CD8-positive, alpha-beta memory T cell (primary cell): ENCODE data around the gene MCF2L2. TPM values are rescaled to one million over a fixed set of nuclear protein-coding genes. Genes with fewer than 3 reads are reported as not detected.
"Not testable (repeated sequence)": the region's sequence is repeated elsewhere in the genome, so short reads cannot be mapped to it uniquely, and the experiment has no call there.

Source experiments
- CTCF ChIA-PET: fragments of 350-600 bp; sonication (Branson Sonifier 250); formaldehyde crosslinking; loops from one replicate; lab custom pipeline; 2021; ENCODE audit warnings: antibody characterized with exemption; lab: Charles Lee
- POLR2A ChIA-PET: fragments of 350-600 bp; sonication (Branson Sonifier 250); formaldehyde crosslinking; loops from one replicate; lab custom pipeline; 2021; ENCODE audit warnings: antibody characterized with exemption; lab: Charles Lee
- DNase-seq, 5 donors: peaks; one replicate each; pipeline versions ENCODE4 v3.0.0 to v3.0.0-alpha.2; 2020 to 2022; ENCODE audit warnings: mixed read lengths in 1 of 5
- H3K27ac ChIP-seq: one replicate; pipeline ENCODE4 v1.7.0; 2013; ENCODE audit warnings: low read depth, mild to moderate bottlenecking, low read length, moderate library complexity
- H3K27me3 ChIP-seq: 2 replicates; pipeline ENCODE4 v1.7.0; 2013; ENCODE audit warnings: low read length, mild to moderate bottlenecking; ENCODE audit not compliant: insufficient read depth, poor library complexity, severe bottlenecking
- H3K36me3 ChIP-seq: 2 replicates; pipeline ENCODE4 v1.7.0; 2013; ENCODE audit warnings: mild to moderate bottlenecking, low read length, moderate library complexity; ENCODE audit not compliant: insufficient read depth
- H3K4me1 ChIP-seq: 2 replicates; pipeline ENCODE4 v1.7.0; 2013; ENCODE audit warnings: mild to moderate bottlenecking, low read length, moderate library complexity; ENCODE audit not compliant: insufficient read depth
- H3K4me3 ChIP-seq: 2 replicates; pipeline ENCODE4 v1.7.0; 2013; ENCODE audit warnings: mild to moderate bottlenecking, low read length
- H3K9me3 ChIP-seq: 2 replicates; pipeline ENCODE4 v1.7.0; 2013; ENCODE audit warnings: mild to moderate bottlenecking, low read length
- H3K27ac Mint-ChIP-seq, 8 donors: one replicate each; pipeline ENCODE4 v1.8.0; 2020 to 2021; ENCODE audit warnings: mixed read lengths in 8 of 8, mild to moderate bottlenecking in 6 of 8, inconsistent platforms in 3 of 8, moderate library complexity in 3 of 8
- H3K27me3 Mint-ChIP-seq, 2 donors: one replicate each; pipeline ENCODE4 v1.8.0; 2020 to 2021; ENCODE audit warnings: mixed read lengths in 2 of 2, mild to moderate bottlenecking in 1 of 2, moderate library complexity in 1 of 2
- H3K36me3 Mint-ChIP-seq, 3 donors: one replicate each; pipeline ENCODE4 v1.8.0; 2020 to 2021; ENCODE audit warnings: mixed read lengths in 3 of 3, inconsistent platforms in 1 of 3, mild to moderate bottlenecking in 1 of 3
- H3K4me1 Mint-ChIP-seq, 3 donors: one replicate each; pipeline ENCODE4 v1.8.0; 2020 to 2021; ENCODE audit warnings: mixed read lengths in 3 of 3, inconsistent platforms in 1 of 3, mild to moderate bottlenecking in 1 of 3
- H3K4me3 Mint-ChIP-seq, 7 donors: one replicate each; pipeline ENCODE4 v1.8.0; 2020 to 2021; ENCODE audit warnings: mixed read lengths in 7 of 7, mild to moderate bottlenecking in 6 of 7, moderate library complexity in 4 of 7, inconsistent platforms in 2 of 7
- H3K9me3 Mint-ChIP-seq, 5 donors: one replicate each; pipeline ENCODE4 v1.8.0; 2020 to 2022; ENCODE audit warnings: mixed read lengths in 5 of 5, mild to moderate bottlenecking in 3 of 5, moderate library complexity in 2 of 5, inconsistent platforms in 1 of 5
- polyA plus RNA-seq: library from polyadenylated mRNA; unstranded; fragments of 300-500 nt; fragmentation: Illumina TruSeq; gene quantifications from one replicate; pipeline ENCODE4 v1.2.3, GENCODE V29; 2021
- total RNA-seq, 2 experiments: library from RNA; stranded (reverse); gene quantifications; one replicate each; pipeline ENCODE4 v1.2.3, GENCODE V29; 2021

MCF2L2 gene
- total and polyA plus RNA-seq, 3 experiments from 2014 or later: 0.78 to 3.5 (median 2.8) TPM

DNA sequence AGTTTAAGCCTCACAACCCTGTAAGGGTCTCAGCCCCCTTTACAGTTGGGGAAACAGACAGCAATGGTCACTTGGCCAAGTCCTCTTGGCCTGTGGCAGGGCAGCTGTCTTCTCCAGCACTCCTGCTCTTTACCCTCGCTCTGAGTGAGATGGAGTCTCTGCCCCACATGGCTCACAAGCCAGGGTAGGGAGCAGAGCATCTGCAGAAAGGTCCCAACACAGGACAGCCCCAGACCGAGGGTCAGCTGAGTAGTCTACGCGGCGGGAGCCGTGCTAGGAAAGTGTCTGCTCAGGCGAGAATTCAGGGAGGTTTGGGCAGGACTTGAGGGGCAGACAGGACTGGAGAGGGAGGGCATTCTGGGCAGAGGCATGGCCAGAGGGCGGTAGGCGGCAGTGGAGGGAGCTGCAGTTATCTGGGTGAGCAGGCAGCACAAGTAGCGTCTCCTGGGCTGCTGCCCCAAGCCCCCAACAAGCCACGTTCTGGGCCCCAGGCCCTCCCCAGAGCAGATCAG, 247.6 kb downstream of the MCF2L2 start:
- ChIA-PET POLR2A (no interaction called here), CTCF (interaction anchor here (7.1 kb wide), 1 partner anchor 202 kb away, joined by 97 read pairs; no protein-coding TSS in a partner anchor)
- Histone ChIP-seq H3K4me1 (peaks cover 6% of the 10 kb centered on the region), H3K27me3 (peaks cover 5% of the 10 kb centered on the region), H3K36me3 (no peaks in the 10 kb centered on the region), H3K4me3 (no peak overlapping the region), H3K27ac (no peak overlapping the region), H3K9me3 (no peaks in the 10 kb centered on the region)
- Mint-ChIP-seq H3K27me3 (peaks cover 22 to 26% of the 10 kb centered on the region in 2 donors), H3K27ac (no peak overlapping the region), H3K4me3 (peak overlapping the region in 3 of 7 donors; percentile 11 to 60 (median 53)), H3K4me1 (peaks cover 4 to 14% (median 13%) of the 10 kb centered on the region in 3 donors), H3K9me3 (no peaks in the 10 kb centered on the region), H3K36me3 (peaks cover 0 to 5% (median 1%) of the 10 kb centered on the region in 3 donors)
- no peak for DNase-seq

DNA sequence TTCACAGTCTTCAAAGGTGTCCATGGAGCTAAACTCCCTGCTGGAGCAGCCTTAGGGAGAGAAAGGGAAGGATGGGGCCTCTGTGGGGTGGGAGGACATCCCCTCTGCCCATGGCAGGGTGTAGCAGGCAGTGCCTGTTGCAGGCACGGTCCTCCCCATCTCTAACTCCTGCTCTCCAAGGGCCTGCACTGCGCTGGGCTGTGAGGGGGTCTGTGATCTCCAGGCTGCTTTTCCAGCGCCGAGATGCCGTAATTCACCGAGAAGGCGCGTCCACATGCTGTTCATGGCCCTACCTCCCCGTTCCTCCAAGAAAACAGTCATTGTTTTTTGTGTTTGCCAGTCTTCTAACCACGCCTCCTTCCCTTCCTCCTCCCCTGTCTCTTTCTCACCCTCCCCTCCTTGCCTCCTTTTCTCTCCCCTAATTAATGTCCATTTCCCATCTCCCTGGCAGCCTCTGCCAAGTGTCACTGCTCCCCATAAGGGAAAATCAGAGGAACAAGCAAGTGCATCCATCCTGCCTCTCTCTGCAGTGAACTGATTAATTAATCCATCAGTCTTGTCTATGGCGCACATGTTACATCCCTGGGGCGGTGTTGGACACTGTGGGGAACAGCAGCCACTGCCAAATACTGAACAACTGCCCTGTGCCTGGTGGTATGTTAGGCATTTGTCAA, 248.2 kb downstream of the MCF2L2 start:
- ChIA-PET CTCF (interaction anchor here (1.0 to 7.1 kb wide), 3 partner anchors 202 to 206 kb away, joined by 3 to 97 read pairs (median 4); no protein-coding TSS in a partner anchor), POLR2A (no interaction called here)
- peaks cover 0 to 5% (median 2%) of the 10 kb centered on the region in 3 donors for H3K36me3 Mint-ChIP-seq
- no peaks in the 10 kb centered on the region for H3K36me3 ChIP-seq
- H3K27ac ChIP-seq: no peak overlapping the region
- no peaks in the 10 kb centered on the region for H3K9me3 Mint-ChIP-seq
- H3K27me3 Mint-ChIP-seq: peaks cover 22 to 32% of the 10 kb centered on the region in 2 donors
- no peak for DNase-seq
- peak overlapping the region in 6 of 7 donors; percentile 33 to 60 (median 44) for H3K4me3 Mint-ChIP-seq
- H3K4me1 ChIP-seq: peaks cover 6% of the 10 kb centered on the region
- H3K4me1 Mint-ChIP-seq: peaks cover 4 to 14% (median 13%) of the 10 kb centered on the region in 3 donors
- peaks cover 5% of the 10 kb centered on the region for H3K27me3 ChIP-seq
- H3K4me3 ChIP-seq: no peak overlapping the region
- H3K9me3 ChIP-seq: no peaks in the 10 kb centered on the region
- H3K27ac Mint-ChIP-seq: no peak overlapping the region

DNA sequence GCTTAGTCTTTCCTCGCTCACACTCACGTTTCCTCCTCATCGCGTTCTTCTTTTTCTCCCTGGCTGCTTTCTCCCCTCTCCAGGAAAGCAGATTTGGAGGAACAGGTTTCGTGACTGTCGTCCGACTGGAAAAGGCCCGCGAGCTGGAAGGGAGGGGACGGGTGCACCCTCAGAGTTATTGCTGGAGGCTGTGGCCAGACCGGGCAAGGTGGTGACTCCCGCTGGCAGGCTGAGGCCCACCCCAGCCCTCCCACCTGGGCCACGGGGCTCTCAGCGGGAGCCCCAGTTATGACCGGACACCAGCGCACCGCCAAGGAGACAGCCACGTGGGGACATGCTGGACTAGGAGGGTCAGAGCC, 248.9 kb downstream of the MCF2L2 start:
- not testable (repeated sequence) for H3K9me3 Mint-ChIP-seq, H3K27me3 ChIP-seq
- peaks cover 22 to 38% of the 10 kb centered on the region in 2 donors for H3K27me3 Mint-ChIP-seq

DNA sequence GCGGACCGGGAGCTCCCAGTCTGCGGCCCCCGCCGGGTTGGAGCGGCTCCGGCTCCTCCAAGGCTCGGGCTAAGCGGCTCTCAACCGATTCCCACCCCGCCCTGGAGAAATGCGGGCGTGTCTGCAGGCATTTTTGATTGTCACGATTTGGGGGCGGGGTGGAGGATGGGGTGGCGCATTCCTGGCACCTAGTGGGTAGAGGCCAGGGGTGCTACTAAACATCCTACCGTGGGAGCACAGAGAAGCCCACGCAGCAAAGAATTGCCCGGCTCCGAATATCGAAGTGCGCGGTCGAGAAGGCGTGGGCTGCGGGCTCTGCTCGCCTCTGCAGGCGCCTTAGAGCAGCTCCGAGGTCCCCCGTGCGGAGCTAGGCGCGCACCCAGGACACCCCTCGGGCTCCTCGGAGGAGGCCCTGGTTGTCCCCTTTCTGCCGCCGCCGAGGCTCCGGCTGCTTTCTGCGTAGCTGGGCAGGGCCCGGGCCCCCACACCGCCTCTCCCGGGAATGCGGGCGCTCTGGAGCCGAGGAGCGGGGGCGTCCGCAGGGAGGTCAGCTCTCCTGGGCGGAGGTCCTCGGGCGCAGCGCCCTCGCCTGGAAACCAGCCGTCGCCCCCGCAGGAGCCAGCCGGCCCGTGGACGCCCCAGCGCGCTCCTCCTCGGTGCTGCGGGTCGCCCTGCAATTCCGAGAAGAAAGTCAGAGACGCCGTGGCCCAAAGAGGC, 249.4 kb downstream of the MCF2L2 start:
- peaks cover 0 to 1% (median 0%) of the 10 kb centered on the region in 5 donors for H3K9me3 Mint-ChIP-seq
- Histone ChIP-seq H3K4me1 (peaks cover 6% of the 10 kb centered on the region), H3K36me3 (no peaks in the 10 kb centered on the region), H3K9me3 (no peaks in the 10 kb centered on the region), H3K4me3 (peak overlapping the region; percentile 60), H3K27me3 (peaks cover 5% of the 10 kb centered on the region), H3K27ac (no peak overlapping the region)
- ChIA-PET CTCF (interaction anchor here (1.3 to 1.7 kb wide), 3 partner anchors 54 to 208 kb away, joined by 3 to 4 read pairs (median 3); no protein-coding TSS in a partner anchor), POLR2A (no interaction called here)
- H3K27me3 Mint-ChIP-seq: peaks cover 22 to 38% of the 10 kb centered on the region in 2 donors
- peak overlapping the region in 1 of 8 donors; percentile 38 for H3K27ac Mint-ChIP-seq
- H3K4me1 Mint-ChIP-seq: peaks cover 4 to 14% (median 13%) of the 10 kb centered on the region in 3 donors
- DNase-seq: peak in 2 of 5 donors; percentile 16 to 23
- peaks cover 0 to 5% (median 2%) of the 10 kb centered on the region in 3 donors for H3K36me3 Mint-ChIP-seq
- H3K4me3 Mint-ChIP-seq: peak overlapping the region; percentile 52 to 88 (median 69)

More for the DNA sequence above, 248.9 kb downstream of the MCF2L2 start:
- H3K27ac ChIP-seq, H3K27ac Mint-ChIP-seq, H3K9me3 ChIP-seq, DNase-seq, H3K4me3 ChIP-seq, H3K36me3 ChIP-seq, H3K36me3 Mint-ChIP-seq, H3K4me1 ChIP-seq, POLR2A ChIA-PET: not testable (repeated sequence)
- peak overlapping the region in 6 of 7 donors; percentile 47 to 88 (median 64) for H3K4me3 Mint-ChIP-seq
- H3K4me1 Mint-ChIP-seq: peaks cover 4 to 14% (median 13%) of the 10 kb centered on the region in 3 donors
- CTCF ChIA-PET: interaction anchor here (1.0 to 1.7 kb wide), 3 partner anchors 55 to 207 kb away, joined by 3 to 4 read pairs (median 3); no protein-coding TSS in a partner anchor

DNA sequence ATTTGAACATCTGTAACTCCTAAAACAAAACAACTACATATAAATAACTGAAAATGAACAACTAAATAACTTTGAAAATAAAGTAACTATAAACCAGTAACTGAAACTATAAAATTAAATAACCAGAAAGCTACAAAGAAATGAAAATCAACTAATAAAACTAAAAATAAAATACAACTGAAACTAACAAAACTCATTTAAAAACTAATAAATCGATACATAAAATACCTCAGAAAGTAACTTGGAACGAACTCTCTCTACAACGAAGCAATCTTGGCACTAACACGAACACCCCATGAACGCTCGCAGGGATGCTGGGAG, 249.9 kb downstream of the MCF2L2 start:
- peaks cover 22 to 42% of the 10 kb centered on the region in 2 donors for H3K27me3 Mint-ChIP-seq
- H3K36me3 Mint-ChIP-seq: peaks cover 0 to 5% (median 2%) of the 10 kb centered on the region in 3 donors
- no peak for DNase-seq
- no peak overlapping the region for H3K27ac ChIP-seq
- no peaks in the 10 kb centered on the region for H3K36me3 ChIP-seq
- H3K9me3 ChIP-seq: no peaks in the 10 kb centered on the region
- peaks cover 0 to 1% (median 0%) of the 10 kb centered on the region in 5 donors for H3K9me3 Mint-ChIP-seq
- peaks cover 4 to 14% (median 13%) of the 10 kb centered on the region in 3 donors for H3K4me1 Mint-ChIP-seq
- ChIA-PET POLR2A (no interaction called here), CTCF (interaction anchor here (1.3 to 1.7 kb wide), 3 partner anchors 54 to 208 kb away, joined by 3 to 4 read pairs (median 3); no protein-coding TSS in a partner anchor)
- H3K4me3 Mint-ChIP-seq: peak overlapping the region; percentile 52 to 87 (median 69)
- peak overlapping the region; percentile 60 for H3K4me3 ChIP-seq
- H3K27me3 ChIP-seq: peaks cover 5% of the 10 kb centered on the region
- no peak overlapping the region for H3K27ac Mint-ChIP-seq
- H3K4me1 ChIP-seq: peaks cover 6% of the 10 kb centered on the region

DNA sequence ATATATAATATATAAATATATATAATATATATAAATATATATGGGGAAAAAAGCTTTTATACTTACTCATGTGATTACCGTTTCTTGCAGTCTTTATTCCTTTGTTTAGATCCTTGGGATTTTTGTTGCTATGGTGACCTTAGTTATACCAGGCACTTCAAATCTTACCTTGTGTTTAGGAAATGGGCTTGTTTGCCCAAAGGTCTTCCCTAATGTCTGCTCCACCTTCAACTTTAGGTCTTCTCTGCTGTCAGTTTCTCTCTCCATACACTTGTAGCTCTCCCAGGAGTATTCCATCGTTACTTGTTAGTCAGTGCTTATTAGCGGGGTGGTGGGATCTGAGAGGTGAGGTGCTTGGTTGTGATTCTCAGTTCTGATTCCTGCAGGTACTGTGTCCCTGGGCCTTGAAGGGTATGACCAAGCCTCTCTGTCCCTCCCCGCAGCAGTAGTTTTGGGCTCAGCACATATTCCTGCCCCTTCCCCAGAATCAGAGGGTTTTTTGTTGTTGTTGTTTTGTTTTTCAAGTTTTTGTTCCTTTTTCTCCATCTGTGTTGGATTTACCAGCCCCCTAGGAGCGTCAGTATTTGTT, 256.3 kb downstream of the MCF2L2 start:
- Mint-ChIP-seq H3K4me3 (no peak overlapping the region), H3K27me3 (peaks cover 9 to 25% of the 10 kb centered on the region in 2 donors), H3K36me3 (peaks cover 0 to 5% (median 2%) of the 10 kb centered on the region in 3 donors), H3K9me3 (peaks cover 0 to 1% (median 0%) of the 10 kb centered on the region in 5 donors), H3K27ac (peak overlapping the region in 1 of 8 donors; percentile 3), H3K4me1 (no peaks in the 10 kb centered on the region)
- Histone ChIP-seq H3K9me3 (no peaks in the 10 kb centered on the region), H3K36me3 (no peaks in the 10 kb centered on the region), H3K27ac (no peak overlapping the region), H3K27me3 (no peaks in the 10 kb centered on the region), H3K4me1 (no peaks in the 10 kb centered on the region), H3K4me3 (no peak overlapping the region)
- no peak for DNase-seq
- ChIA-PET POLR2A (no interaction called here), CTCF (no interaction called here)

DNA sequence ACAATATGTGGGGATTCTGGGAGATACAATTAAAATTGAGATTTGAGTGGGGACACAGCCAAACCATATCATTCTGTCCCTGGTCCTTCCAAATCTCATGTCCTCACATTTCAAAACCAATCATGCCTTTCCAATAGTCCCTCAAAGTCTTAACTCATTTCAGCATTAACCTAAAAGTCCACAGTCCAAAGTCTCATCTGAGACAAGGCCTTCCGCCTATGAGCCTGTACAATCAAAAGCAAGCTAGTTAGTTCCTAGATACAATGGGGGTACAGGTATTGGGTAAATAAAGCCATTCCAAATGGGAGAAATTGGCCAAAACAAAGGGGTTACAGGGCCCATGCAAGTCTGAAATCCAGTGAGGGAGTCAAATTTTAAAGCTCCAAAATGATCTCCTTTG, 260.4 kb downstream of the MCF2L2 start:
- H3K4me1 Mint-ChIP-seq, H3K36me3 ChIP-seq, H3K36me3 Mint-ChIP-seq, H3K9me3 Mint-ChIP-seq, CTCF ChIA-PET, DNase-seq, H3K27me3 ChIP-seq, H3K27me3 Mint-ChIP-seq, H3K4me1 ChIP-seq, H3K9me3 ChIP-seq, POLR2A ChIA-PET, H3K27ac ChIP-seq, H3K4me3 ChIP-seq: not testable (repeated sequence)
- Mint-ChIP-seq H3K27ac (peak overlapping the region in 1 of 8 donors; percentile 42), H3K4me3 (peak overlapping the region in 1 of 7 donors; percentile 19)
